AG10803 (cell line): Measurements from ENCODE around the gene CES5A.

Experiments used
- DNase-seq: peaks from one replicate; pipeline ENCODE4 v3.0.0; 2010; ENCODE audit warnings: low read depth
- H3K4me3 ChIP-seq: 2 replicates; pipeline ENCODE4 v1.5.1; 2011; ENCODE audit warnings: mild to moderate bottlenecking, low read length, control low read depth
- TF ChIP-seq, protein P1 (sequence below): conservative IDR thresholded peaks from 2 replicates; pipeline ENCODE4 v1.5.1; 2011; ENCODE audit warnings: mild to moderate bottlenecking, low read length, control low read depth, inconsistent platforms

Gene CES5A

GRCh38 chr16:55912022-55912421 is 36.8 kb upstream of the CES5A start:
- no peak for DNase-seq
- TF ChIP-seq, protein P1, sequence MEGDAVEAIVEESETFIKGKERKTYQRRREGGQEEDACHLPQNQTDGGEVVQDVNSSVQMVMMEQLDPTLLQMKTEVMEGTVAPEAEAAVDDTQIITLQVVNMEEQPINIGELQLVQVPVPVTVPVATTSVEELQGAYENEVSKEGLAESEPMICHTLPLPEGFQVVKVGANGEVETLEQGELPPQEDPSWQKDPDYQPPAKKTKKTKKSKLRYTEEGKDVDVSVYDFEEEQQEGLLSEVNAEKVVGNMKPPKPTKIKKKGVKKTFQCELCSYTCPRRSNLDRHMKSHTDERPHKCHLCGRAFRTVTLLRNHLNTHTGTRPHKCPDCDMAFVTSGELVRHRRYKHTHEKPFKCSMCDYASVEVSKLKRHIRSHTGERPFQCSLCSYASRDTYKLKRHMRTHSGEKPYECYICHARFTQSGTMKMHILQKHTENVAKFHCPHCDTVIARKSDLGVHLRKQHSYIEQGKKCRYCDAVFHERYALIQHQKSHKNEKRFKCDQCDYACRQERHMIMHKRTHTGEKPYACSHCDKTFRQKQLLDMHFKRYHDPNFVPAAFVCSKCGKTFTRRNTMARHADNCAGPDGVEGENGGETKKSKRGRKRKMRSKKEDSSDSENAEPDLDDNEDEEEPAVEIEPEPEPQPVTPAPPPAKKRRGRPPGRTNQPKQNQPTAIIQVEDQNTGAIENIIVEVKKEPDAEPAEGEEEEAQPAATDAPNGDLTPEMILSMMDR: no peak
- H3K4me3 ChIP-seq: no peak overlapping the region

DNA sequence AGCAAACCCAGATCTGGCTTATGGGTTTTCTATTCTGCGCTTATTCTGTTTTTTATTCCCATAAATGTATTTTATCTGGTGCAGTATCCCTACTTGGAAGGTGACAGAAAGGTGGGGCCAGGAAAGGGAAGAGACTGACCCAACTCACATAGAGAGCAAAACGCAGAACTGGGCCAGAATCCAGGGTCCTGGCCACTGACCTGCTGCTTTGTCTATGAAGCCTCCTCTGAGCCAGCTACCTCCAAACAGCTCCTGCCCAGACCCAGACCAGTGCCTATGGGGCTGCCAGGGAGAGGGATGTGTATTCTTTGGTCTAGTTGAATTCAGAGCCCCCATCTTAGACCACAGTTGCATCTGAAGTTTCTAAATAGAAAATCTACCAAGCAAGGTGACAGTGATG is 36.4 kb upstream of the CES5A start:
- TF ChIP-seq, protein P1: no peak
- H3K4me3 ChIP-seq: no peak overlapping the region

GRCh38 chr16:55909876-55910275 is 34.7 kb upstream of the CES5A start:
- H3K4me3 ChIP-seq: no peak overlapping the region
- TF ChIP-seq, protein P1: no peak
- DNase-seq: no peak

More for the DNA sequence above, 36.4 kb upstream of the CES5A start:
- no peak for DNase-seq

DNA sequence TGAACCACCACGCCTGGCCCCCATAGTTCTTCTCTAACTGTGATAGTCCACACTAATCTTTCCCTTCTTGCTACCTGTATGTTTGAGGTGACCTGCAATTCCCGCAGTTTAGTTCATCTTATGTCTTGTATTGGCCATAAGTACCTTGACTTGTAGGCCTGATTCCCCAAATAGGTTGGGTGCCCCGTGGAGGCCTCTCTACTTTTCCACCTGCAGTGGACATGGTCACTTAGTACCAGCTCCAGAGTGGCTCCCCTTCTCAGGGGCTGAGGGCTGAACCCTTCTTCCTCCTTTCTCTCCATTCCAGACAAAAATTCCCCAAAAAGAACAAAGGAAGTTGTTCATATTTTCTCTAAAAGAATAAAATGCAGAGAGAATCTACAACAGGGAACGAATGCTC is 33.5 kb upstream of the CES5A start:
- no peak for DNase-seq
- TF ChIP-seq, protein P1: no peak
- no peak overlapping the region for H3K4me3 ChIP-seq

DNA sequence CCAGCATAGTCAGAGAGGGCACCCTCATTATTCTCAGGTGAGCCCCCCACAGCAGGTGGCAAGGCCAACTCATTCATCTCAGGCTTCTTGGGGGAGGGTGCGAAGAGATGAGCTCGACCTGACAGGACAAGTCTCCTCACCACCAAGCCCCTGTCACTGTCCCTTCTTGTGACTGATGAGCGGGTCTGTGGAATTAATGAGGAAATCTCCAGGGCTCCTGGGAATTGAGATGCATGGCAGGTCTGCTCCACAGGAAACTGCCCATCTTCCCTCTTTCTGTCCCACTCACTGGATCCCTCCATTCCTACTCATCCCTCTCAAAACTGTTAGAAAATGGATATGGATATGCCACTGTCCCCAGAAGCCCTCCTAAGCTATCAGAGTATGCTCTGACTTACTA is 32.5 kb upstream of the CES5A start:
- no peak for DNase-seq
- no peak overlapping the region for H3K4me3 ChIP-seq
- TF ChIP-seq, protein P1: no peak

DNA sequence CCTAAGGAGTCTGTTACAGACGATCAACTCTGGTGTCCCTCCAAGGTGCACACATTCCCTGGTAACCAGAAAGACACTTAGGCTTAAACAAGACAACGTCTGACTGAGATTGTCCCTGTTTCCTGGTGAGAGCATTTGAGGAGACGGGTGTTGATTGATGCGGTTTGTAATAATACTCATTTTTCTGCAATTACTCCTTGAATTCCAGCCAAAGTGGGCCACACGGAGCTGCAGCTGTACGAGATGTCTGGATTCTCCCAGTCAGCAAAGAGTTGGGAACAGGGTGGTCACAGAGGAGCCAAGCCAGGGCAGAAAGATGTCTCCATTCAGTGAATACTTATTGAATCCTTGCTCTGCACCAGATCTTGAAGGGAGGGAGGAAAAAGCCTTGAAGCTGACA is 30.9 kb upstream of the CES5A start:
- TF ChIP-seq, protein P1: no peak
- DNase-seq: no peak
- no peak overlapping the region for H3K4me3 ChIP-seq

- DNase-seq: no peak
- no peak overlapping the region for H3K4me3 ChIP-seq
- TF ChIP-seq, protein P1: no peak
Observed at GRCh38 chr16:55905651-55906050, 30.5 kb upstream of the CES5A start.
